GM19193 (cell line): Measurements from ENCODE around the gene PRPS2.

ENCODE experiments used
- POLR2A ChIP-seq: IDR thresholded peaks from 4 replicates; pipeline ENCODE4 v1.6.1; 2011; ENCODE audit not compliant: insufficient read depth, insufficient read length; ENCODE audit errors: extremely low read depth

The PRPS2 gene

DNA sequence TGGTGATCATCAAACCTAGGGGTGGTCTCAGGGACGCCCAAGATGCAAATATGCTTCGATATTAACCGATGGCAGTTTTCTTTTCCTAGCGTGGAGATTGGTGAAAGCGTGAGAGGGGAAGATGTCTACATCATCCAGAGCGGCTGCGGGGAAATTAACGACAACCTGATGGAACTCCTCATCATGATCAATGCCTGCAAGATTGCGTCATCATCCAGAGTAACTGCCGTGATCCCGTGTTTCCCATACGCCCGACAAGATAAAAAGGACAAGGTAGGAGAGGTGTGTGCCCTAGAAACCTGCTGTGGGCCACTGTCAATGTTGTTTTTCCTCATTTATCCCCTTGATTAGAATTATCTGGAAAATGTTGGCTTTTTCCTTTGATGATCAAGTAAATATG lies 7.9 kb downstream of the PRPS2 start:
- TF ChIP-seq POLR2A, result no peak

DNA sequence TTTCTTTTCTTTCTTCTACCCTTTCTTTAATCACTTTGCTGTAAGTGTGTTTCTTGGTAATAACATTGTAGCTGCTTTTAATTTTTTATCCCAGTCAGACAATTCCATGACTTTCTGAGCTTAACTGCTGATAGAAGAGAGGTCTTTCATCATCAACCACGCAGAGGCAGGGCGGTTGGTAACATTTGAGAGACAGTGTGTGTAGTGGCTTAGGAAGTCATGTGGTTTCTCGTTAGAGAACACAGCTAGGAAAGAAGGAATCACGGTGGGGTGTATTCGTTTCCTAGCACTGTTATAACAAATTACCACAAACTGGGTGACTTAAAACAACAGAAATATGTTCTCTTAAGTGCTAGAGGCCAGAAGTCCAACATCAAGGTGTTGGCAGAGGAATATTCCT lies 11.5 kb downstream of the PRPS2 start:
- no peak for TF ChIP-seq POLR2A

DNA sequence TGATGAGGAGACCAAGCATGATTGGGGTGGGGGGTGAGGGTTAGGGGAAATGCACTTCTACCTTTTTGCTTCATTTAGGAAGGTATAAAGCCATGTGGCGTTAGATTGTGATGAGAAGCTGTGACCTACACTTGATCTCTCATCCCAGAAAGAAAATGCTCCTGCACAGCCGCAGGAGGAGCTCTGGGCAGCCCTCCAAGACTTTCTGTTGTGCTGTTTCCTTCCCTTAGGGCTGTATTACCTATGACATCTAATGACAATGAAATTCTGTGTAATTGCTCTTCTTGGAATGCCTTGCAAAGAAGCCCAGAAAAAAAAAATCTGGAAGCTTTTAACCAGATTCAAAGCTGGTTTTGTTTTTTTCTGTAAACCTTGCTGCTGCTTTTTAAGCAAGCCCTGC lies 13.4 kb downstream of the PRPS2 start:
- TF ChIP-seq POLR2A, result no peak

DNA sequence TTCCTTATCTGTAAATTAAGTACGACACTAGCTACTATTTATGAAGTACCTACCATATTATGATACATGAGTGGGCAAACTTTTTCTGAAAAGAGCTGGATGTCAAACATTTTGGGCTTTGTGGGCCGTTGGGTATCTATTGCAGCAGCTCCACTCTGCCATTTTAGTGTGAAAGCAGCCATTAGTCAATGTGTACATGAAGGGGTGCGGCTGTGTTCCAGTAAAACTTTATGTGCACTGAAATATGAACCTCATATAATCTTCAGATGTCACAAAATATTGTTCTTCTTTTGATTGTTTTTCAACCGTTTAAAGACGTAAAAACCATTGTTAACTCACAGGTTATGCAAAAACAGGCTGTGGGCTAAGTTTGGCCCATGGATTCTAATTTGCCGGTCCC lies 14.1 kb downstream of the PRPS2 start:
- no peak for TF ChIP-seq POLR2A

DNA sequence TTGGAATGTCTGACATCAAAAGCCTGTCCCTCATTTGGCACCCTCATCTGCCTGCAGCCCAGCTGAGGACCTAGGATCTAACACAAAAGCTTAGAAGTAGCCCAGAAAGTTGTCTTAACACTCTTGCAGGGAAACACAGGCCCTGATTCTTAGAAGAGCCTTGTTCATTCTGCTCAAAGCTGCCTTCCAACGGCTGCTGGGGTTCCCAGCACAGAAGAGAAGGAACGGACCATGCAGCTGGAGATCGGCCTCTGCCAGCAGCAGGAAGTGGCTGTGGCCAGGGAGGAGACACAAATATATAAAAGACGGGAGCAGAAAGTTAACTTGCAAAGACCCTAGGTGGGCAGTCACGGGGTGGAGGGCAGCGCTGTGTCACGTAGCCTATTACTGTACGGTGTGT lies 20.4 kb downstream of the PRPS2 start:
- TF ChIP-seq POLR2A, result no peak

DNA sequence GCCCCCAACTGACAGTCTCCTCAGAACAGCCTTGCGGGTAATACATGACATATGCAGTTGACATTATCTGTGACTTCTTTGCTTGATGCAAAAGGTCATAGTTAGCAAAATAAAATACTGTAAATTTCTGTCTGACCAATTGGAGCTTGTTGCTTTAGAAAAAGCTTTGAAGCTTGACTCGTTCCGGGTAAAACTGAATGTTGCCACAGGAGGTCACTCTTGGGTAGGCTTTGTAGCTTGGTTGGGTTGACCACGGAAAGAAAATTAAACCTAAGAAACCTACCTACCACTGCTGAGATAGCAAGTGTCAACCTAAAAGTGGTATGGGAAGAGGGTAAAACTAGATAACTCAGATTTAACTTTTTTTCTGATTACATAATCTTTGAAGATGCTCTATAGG lies 23.2 kb downstream of the PRPS2 start:
- TF ChIP-seq POLR2A, result no peak

DNA sequence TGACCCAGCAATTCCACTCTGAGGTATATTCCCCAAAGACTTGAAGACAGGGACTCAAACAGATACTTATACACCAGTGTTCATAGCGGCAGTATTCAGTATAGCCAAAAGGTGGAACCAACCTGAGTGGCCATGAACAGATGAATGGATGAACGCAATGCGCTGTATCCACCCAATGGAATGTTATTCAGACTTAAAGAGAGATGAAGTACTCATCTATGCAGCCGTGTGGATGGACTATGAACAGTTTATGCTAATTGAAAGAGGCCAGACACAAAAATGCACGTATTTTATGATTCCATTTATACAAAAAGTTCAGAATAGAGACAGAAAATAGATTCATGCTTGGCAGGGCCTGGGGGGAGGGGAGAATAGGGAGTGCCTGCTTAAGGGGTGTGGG lies 26.3 kb downstream of the PRPS2 start:
- no peak for TF ChIP-seq POLR2A

DNA sequence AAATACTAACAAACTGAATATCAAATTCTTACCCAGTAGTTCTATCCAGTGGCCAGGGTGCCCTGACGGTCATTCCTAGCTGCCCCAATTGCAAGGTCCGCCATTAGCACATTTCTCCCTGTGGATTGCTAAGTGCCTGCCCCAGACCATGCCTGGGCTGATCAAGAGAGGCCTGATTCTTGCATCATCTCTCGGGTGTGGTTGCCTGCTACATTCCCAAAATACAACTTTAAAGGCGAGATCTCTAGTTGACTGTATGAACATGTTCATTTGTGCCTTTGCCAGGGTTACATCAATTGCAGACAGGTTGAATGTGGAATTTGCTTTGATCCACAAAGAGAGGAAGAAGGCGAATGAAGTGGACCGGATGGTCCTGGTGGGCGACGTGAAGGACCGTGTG lies 28.0 kb downstream of the PRPS2 start:
- no peak for TF ChIP-seq POLR2A

DNA sequence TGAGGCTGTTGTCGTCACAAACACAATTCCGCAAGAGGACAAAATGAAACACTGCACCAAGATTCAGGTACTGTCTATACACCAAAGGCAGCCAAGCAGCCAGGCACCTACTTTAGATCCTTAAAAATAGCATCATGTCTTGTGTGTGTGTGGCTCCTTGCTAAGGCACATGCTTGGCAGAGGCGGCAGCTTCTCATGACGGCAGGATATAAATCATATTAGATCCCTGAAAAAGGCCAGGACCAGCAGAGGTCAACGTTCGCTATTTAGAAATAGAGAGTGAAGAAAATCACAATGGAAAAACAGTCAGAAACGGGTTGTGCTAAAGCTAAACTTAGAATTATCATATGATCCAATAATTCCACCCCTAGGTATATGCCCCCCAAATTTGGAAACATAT lies 29.5 kb downstream of the PRPS2 start:
- no peak for TF ChIP-seq POLR2A

DNA sequence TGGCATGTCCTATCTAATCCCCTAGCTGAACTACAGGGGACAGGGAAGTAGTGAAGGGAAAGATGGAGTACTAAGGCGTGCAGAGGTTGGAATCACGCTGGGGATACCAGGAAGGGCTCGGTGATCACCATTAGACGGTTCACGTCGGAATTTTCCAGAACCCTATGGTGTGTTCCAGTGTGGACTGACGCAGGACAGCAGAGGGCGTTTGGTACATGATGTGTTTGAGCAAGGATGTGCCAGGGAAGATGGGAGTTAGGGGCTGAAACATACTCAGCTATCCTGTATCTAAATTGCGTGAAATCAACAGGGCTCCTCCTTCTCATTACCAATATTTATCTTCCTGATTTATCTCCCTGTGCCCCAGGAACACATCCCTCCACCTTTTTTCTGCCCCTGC lies 33.7 kb downstream of the PRPS2 start:
- TF ChIP-seq POLR2A, result no peak

DNA sequence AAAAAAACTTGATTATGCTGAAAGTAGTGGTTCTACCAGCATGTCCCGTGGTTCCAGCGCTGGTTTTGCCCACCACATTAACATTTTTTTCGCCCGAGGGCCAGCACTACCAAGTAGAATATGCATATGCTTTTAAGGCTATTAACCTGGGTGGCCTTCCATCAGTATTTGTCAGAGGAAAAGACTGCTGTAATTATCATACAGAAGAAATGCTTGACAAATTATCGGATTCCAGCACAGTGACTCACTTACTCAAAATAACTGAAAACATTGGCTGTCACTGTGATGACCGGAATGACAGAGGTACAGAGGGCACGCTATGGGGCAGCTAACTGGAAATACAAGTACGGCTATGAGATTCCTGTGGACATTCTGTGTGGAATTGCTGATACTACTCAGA lies 34.6 kb downstream of the PRPS2 start:
- TF ChIP-seq POLR2A, result no peak

DNA sequence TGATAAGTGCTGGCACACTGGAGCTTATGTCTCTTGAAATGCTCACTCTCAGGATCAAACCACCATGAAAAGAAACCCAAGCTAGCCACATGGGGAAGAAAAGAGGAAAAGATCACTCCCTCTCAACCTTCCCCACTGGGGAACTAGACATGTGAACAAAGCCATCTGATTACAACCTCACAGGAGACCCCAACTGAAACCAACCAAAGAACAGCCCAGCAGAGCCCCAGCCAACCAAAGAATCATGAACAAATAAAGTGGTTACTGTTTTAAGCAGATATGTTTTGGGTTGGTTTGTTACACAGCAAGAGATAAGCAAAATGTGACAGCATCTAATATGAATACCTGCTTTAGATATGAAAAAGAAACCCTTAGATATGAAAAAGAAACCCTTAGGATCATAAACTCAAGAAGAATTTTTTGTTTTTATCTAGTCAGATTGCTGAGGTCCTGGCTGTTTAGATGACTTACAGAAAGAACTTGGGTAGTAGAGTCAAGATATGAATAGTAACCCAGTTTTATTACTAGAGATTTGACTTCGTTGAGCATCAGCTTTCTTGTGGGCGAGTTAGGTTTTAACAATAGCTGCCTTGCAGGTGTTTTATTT lies 52.0 kb downstream of the PRPS2 start:
- no peak for TF ChIP-seq POLR2A

DNA sequence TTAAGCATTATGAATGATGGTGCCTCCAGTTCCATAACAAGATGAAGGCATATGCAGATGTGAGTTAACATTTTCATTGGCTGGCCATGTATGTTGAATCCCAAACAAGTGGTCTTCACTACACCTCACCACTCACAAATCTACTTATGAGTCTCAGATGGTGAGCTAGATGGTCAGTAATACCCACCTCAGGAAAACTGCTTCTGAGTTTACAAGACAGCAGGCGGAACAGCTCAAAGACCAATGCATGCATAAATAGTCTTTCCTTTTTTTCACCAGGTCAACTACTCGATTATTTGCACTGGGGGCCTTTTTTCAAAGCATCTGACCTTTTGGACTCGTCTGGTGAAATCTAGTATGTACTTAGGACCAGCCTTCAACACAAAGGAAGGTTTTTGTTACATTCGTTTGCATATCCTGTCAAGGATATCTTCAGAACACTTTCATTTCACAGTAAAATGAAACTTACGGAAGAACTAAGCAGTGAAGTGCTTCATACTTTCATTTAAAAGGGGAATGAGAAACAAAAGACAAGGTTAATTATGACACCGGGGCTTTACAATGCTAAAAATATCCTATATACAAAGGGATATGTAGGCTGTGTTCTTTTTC lies 52.6 kb downstream of the PRPS2 start:
- no peak for TF ChIP-seq POLR2A

DNA sequence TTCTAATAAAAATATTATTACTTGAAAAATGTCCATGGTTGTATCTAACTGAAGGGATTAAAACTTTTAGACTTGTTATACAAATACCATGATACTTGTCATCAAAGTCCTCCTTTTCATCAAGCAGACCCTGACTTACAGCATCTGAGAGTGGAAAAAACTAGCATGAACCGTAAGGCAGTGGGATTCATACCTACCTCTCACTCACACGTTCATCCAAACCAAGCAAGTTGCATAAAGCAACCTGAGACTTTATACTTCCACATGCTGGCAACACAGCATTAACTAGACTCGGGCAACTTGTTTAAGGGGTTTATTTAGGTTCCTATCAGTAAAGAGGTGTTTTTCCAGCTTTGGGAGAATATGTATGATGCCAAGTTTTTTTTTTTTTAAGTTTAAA lies 53.1 kb downstream of the PRPS2 start:
- TF ChIP-seq POLR2A, result no peak

DNA sequence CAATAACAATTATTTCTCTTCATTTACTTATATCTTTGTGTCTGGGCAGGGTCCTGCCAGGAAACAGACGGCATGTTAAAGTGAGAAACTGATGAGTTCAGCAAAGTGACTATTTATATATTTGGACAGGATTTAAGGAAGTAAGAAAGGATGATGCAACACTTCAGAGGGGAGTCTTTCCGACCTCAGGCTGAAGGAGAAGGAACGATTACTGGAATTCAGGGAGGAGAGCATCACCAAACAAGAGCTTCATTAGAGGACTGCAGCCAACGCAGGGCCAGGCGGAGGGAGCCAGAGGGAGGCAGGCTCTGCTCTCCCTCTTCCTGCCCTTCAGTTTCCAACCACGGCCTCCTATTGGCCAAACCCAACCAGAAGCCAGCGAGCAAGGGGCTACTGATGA lies 74.1 kb downstream of the PRPS2 start:
- no peak for TF ChIP-seq POLR2A

DNA sequence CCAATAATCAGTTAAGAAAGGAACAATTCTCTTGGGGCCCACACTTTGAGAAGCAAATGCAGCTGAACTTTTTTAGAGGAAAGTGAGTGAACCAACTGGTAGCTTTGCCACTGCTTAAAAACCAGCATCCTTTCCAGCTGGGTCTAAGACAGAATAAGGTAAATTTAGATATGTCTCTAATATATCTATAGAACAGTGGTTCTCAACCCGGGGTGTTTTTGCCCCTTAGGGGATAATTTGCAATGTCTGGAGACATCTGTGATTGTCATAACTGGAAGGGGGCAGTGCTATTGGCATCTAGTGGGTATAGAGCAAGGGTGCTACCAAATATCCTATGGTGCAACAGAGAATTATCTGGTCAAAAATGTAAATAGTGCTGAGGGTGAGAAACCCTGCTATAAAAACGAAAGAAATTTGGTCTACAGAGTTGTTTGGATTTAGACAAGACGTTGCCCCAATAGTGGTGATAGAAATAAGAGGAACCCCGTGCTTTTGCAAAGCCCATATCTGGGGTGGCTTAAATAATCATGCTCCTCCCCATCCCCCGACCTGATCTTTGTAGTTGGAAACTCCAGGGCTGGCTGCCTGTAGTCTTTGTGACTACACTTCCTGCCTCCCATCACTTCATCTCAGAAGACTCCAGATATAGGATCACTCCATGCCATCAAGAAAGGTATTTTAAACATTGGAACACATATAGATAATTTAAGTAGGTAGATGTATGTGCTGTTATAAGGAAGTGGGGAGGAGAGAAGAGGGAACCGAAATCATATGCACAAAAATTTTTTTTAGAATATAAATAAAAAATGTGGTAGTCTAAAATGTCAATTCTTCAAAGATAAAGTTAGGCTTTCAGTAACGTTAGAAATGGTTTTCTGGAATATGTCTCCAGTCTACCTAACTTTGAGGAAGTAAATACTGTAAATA lies 75.5 kb downstream of the PRPS2 start, which contains the start of gene TLR7:
TLR7 (plus strand) TSS at position 622 of the 927 bp plus-strand sequence. CDS start 507 bp downstream, outside the sequence.
- no peak for TF ChIP-seq POLR2A
